GM21529 (cell line): ENCODE data around the gene RNF111.

Experiments
- ATAC-seq: cut with Tn5 transposase; IDR thresholded peaks from one replicate; pipeline ENCODE4 v1.9.1; 2021; ENCODE audit not compliant: unreplicated experiment

RNF111 gene

GRCh38 chr15:58987491-58988005 lies at the start of gene RNF111:
RNF111 (plus strand) TSS chr15:58987663; CDS start chr15:59030823, 43,160 bp downstream.
- ATAC-seq = peak; percentile 70

GRCh38 chr15:58947179-58947578 lies 40.3 kb upstream of the RNF111 start:
- no peak for ATAC-seq

GRCh38 chr15:58951388-58952007 lies 36.0 kb upstream of the RNF111 start:
- ATAC-seq = no peak

- ATAC-seq = no peak
Measured at GRCh38 chr15:58952751-58953150, 34.7 kb upstream of the RNF111 start.

- ATAC-seq = peak; percentile 62
Measured at GRCh38 chr15:58957101-58957973, 30.1 kb upstream of the RNF111 start.

- ATAC-seq = no peak
Measured at GRCh38 chr15:58958811-58959210, 28.7 kb upstream of the RNF111 start.

GRCh38 chr15:58962136-58962535 lies 25.3 kb upstream of the RNF111 start:
- ATAC-seq = no peak

GRCh38 chr15:58962662-58963565 lies 24.5 kb upstream of the RNF111 start:
- ATAC-seq = no peak

- ATAC-seq = no peak
Measured at GRCh38 chr15:58966698-58967097, 20.8 kb upstream of the RNF111 start.

- no peak for ATAC-seq
Measured at GRCh38 chr15:58967479-58967878, 20.0 kb upstream of the RNF111 start.

GRCh38 chr15:58977887-58978286 lies 9.6 kb upstream of the RNF111 start:
- ATAC-seq = no peak

GRCh38 chr15:58980351-58980939 lies 7.0 kb upstream of the RNF111 start:
- ATAC-seq = no peak

- no peak for ATAC-seq
Measured at GRCh38 chr15:58981808-58982475, 5.5 kb upstream of the RNF111 start.

- no peak for ATAC-seq
Measured at GRCh38 chr15:58983261-58983660, 4.2 kb upstream of the RNF111 start.

- no peak for ATAC-seq
Measured at GRCh38 chr15:58985443-58985842, 2.0 kb upstream of the RNF111 start.

- no peak for ATAC-seq
Measured at GRCh38 chr15:58987036-58987435, 427 bp upstream of the RNF111 start.

- peak; percentile 31 for ATAC-seq
Measured at GRCh38 chr15:58988006-58988785, 733 bp downstream of the RNF111 start.

GRCh38 chr15:58992181-58992580 lies 4.7 kb downstream of the RNF111 start:
- no peak for ATAC-seq

- no peak for ATAC-seq
Measured at GRCh38 chr15:58994906-58995453, 7.5 kb downstream of the RNF111 start.
